GM12873 (cell line): ENCODE measurements around the gene SFI1.

ENCODE experiments used
- CTCF ChIP-seq: IDR thresholded peaks from 2 replicates; pipeline ENCODE4 v1.5.1; 2012; ENCODE audit warnings: low read depth, mild to moderate bottlenecking, moderate library complexity, low read length, control low read depth; ENCODE audit not compliant: insufficient read depth; ENCODE audit errors: missing control alignments

SFI1 gene

DNA sequence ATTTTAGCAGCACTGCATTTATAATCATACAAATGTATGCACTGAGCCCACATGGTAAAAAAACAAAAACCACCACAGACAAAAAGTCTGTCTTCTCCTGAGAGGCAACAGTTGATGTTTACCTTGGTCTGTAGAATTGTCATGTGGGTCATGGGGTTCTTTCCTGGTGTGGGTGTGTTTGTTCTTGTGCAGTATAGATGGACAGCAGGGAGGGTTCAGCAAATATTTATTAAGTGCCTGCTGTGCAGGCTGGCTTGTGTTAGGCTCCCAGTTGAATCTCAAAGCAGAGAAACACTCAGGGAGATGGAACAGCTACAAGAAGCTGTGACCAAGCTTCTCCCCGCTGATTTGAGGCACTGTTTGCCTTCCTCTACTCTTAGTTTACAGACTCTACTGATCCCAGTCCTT, 83.5 kb downstream of the SFI1 start:
- no peak for TF ChIP-seq CTCF

GRCh38 chr22:31583861-31584485, 87.6 kb downstream of the SFI1 start:
- no peak for TF ChIP-seq CTCF

GRCh38 chr22:31584804-31585160, 88.4 kb downstream of the SFI1 start:
- TF ChIP-seq CTCF = no peak

GRCh38 chr22:31585161-31585859, 89.0 kb downstream of the SFI1 start:
- TF ChIP-seq CTCF = no peak

- no peak for TF ChIP-seq CTCF
These were observed 90.0 kb downstream of the SFI1 start for GRCh38 chr22:31586137-31586920.

DNA sequence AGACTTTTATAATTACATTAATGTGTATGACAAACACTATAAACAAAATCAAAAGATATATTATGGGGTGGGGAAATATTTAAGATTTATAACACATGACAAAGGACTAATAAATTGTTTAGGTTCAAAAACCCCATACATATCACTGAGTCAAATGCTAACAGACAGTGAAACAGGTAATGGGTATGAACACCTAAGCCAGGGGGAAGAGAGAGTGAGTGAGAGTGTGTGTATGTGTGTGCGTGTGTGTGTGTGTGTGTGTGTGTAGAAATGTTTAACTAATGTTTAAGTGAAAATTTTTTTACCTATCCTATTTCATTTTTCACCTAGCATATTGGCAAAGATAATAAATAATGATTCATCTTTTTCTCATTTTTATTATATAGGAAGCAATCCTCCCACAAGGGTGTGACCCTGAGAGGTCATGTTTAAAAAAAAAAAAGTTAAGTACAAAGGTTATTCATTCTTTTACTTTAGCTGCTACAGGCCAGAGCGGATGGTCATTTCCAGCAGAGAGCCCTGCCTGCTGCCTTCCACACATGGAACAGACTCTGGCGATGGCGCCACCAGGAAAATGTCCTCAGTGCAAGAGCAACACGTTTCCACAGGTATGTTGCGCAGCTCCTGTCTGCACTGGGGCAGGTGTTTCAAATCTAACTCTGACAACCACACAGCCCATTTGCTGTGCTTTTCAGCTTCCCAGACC, 92.8 kb downstream of the SFI1 start:
- TF ChIP-seq CTCF = no peak

DNA sequence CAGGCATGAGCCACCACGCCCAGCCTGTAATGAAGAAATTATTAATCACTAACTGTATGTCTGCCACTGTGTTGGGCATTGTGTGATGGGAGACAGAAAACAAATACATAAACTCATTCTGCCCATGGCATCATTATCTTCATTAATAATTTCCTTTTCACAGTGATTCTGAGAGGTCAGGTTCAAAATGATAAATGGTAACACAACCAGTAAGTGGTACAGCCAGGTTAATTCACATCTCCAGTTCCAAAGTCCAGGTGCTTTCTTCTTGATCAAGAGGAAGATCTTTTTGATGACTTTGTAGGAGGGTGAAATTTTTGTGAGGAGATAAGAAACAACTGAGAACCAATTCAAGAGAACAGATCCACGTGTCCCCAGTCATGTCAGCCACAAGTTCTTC, 98.9 kb downstream of the SFI1 start:
- TF ChIP-seq CTCF = no peak
